GM04504 (cell line): Measurements from ENCODE around the gene TP53RK.
"Not testable (repeated sequence)": the region's sequence is repeated elsewhere in the genome, so short reads cannot be mapped to it uniquely, and the experiment has no call there.

ENCODE experiments used
- DNase-seq: peaks from one replicate; pipeline ENCODE4 v3.0.0-alpha.2; 2012; ENCODE audit warnings: low read depth

TP53RK gene

DNA sequence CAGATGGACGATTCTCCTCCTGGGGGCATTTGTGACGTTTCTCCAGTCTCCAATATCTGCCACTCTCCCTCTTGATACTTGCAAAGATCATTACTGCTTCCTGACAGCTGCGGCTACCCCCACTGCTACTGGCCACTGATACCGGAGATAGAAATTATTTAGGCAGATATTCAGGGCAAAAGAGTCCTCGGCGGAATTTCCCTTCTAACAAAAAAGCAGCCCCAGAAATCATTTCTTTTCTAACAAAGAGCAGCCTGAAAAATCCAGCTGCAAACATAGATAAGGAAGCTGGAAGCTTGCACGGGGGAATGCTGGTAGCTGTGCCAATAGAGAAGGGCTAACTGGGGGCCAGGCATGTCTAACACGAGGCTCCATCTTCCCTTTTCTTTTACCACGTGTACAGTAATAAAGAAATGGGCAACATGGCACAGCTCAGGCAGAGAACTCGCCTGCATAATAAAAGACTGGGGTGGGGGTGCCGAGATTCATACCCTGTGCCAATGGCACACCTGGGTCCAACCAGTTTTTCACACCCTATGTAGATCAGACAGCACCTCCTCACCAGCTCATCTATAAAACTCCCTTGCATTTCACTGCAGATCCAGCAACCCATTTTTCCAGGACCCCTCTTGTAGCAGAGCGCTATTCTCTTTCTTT is 6.1 kb downstream of the TP53RK start:
- no peak for DNase-seq

DNA sequence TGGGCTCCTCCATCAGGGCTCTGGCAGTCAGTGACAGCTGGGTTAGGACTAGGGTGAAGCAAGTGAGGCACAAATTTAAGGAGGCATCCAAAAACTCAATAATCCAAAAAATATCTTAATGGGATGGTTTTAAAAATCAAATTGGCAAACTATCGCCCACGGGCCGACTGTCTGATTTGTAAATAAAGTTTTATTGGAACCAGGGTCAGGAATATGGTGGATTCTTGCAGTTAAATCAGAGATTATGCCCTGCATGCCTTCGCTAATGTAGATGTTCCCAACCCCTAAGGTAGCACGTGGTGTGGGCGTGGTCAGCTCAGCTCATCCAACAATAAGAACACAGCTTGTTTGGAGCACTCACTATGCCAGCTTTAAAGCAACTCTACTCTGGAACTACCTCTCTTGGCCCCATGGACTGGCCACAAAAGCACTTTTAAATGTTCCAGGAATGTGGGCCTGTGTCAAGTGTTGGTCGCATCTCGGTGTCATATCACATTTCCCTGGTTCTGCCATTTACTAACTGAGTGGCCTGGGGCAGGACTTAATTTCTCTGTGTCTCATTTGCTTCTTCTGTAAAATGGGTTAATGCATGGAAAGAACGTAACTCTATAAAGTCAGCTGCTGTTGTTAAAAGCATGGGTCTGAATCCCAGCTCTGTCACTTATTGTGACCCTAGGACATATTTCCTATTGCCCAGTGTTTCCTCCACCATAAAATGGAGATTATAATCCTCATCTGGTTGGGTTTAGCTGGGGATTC is 7.0 kb downstream of the TP53RK start:
- DNase-seq = no peak

DNA sequence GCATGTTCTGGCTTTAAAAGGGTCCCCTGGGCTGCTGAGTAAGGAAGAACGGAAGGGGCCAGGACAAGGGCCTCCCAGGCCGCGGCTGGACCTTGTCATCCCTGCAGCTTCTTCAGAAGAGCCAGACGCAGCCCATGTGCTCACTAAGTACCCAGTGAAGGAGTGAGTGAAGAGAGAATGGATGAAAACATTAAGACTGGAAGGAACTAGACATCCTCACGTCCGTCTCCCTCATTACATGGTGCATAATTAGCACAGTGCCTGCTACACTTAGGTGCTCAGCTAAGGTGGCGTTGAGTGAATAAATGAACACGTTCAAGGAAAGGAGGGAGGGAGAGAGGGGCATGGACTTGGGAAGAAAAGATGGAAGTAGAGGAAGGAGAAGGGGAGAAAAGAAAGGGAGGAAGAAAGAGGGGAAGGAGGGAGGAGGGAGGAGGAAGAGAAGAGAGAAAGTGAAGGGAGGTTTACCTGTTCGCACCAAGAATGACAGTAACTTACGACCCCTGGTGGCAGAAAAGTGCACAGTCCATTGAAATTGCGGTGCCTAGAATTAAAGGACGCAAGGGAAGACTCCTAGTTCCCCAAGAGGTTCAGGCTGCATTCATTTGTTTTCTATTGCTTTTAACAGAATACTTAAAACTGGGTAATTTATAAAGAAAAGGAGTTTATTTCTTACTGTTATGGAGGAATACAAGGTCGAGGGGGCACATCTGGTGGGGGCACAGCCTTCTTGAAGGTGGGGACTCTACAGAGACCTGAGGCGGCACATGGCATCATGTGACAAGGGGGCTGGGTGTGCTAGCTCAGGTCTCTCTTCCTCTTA is 8.0 kb downstream of the TP53RK start:
- DNase-seq = no peak

DNA sequence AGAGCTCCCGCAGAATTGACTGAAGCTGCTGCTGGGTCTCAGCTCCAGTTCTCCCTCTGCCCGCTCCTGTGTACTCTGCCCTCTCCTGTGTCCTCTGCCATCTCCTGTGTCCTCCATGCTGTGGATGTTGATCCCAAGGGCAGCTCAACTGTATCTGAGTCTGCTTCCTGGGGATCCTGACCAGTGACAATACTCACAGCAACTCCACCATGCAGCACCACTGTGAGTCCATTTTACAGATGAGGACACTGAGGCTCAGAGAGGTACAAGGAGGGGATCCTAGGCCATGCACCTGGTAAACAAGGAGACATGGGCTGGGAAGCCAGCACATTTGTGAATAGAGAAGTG is 8.6 kb downstream of the TP53RK start:
- no peak for DNase-seq

DNA sequence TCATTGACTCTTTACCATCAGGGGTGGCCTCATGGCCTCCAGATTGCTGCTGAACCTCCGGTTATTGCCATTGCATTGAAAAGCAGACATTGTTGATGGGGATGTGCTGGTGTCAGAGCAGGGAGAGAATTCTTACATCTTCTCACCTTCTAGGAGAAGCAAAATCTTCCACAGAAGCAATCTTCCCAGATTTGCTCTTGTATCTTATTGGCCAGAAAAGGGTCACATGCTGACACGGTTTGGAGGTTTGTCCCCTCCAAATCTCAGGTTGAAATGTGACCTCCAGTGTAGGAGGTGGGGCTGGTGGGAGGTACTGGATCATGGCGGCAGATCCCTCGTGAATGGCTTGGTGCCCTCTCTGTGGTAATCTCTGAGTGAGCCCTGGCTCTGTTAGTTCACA is 10.7 kb downstream of the TP53RK start:
- no peak for DNase-seq

DNA sequence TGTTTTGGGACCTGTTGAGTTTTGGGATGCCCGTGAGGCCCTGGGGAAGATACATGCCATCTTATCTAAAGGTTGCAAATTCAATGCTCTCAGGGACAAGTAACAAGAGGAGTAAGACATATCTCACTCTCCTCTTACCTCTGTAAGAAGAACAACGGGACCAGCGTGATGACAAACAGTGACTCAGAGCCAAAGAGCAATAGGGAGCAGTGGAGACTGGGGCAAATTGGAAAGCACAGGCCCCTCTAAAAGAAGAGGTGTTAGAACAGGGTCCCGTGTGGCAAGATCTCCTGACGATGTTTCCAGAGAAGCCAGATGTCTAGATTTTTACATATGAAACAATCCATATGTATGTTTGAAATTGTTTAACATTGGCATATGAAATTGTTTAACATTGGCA is 11.6 kb downstream of the TP53RK start:
- DNase-seq = no peak

DNA sequence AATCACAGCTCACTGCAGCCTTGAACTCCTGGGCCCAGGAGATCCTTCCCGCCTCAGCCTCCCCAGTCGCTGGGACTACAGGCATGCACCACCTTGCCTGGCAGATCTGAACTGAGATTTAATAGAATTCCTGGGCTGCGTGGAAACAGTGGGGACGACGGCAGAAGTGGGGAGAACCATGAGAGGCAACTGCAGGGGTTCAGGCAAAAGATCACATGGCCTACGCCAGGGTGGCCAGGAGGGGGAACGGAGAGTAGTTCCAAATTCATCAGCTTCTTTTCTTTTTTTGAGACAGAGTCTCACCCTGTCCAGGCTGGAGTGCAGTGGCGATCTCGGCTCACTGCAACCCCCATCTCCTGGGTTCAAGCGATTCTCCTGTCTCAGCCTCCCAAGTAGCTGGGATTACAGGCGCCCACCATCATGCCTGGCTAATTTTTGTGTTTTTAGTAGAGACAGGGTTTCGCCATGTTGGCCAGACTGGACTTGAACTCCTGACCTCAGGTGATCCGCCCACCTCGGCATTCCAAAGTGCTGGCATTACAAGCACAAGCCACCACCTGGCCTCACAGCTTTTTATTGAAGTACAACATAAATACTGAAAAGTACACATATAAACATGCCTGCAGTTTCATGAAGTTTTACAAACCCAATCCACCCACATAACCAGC is 12.5 kb downstream of the TP53RK start:
- not testable (repeated sequence) for DNase-seq

DNA sequence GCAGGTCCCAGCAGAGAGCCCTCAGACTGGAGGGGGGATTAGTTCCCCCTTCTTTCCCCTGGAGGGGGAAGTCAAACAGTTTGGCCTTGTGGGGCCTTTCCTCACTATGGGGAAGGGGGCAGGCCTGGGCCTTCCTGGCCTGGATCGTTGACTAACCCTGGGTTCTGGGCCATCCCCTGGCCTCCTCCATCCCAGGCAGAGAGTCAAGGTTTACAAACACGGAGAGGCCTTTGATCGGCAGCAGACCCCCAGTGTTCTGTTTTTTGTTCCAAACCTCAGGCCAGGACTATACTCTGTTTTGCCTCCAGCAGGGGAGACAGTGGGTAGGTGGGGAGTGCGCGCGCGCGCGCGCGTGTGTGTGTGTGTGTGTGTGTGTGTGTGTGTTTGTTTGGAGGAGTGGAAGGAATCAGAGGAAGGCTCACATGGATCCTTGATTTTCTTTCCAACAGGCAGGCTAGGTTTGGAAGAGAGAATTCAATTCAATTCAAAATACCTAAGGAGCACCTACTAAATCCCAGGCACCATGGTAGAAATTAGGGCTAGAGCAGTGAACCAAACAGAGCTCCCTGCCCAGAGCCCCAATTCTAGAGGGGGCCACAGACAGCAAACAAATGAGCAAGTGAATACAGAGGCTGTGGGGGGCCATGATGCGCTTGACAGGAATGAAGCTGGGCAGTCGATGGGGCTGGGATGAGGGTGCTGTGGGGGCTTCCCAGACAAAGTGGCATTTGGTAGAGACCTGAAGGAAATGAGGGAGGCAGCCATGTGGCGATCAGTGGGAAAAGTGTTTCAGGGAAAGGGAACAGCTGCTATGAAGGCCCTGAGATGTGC is 14.8 kb downstream of the TP53RK start:
- DNase-seq = no peak

DNA sequence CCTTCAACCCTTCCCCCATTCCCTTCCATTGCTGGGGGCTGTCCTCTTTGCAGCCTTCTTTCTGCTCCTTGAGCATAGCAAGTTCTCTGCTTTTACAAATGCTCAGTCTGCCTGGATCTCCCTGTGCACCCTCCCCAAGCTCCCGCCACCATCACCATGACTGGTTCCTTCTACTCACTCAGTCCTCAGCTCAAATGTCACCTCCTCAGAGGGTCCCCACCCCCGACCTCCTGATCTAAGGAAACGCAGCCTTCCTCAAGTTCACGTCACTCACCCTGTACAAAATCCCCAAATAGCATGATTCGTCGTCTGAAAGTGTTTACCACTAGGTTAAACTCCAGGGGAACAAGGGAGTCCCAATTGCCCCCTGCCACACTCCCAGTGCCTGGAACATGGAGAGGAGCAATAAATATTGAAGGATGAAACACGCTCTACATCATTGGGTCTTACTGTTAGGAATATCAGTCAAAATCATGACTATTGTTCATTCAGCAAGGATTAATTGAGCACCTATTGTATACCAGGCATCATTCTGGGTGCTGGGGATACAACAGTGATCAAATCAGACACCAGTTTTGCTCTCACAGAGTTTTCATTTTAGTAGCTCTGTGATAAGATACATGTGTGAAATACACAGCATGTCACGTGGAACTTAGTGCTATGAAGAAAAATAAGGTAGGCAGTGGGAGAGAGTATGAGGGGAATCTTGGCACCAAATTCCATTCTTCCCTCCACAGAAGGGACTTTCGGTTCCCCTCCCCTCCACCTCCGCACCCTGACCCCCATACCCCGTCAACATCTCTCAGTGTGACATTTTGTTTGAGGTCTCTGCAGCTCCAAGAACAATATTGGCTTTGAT is 15.6 kb downstream of the TP53RK start:
- no peak for DNase-seq

DNA sequence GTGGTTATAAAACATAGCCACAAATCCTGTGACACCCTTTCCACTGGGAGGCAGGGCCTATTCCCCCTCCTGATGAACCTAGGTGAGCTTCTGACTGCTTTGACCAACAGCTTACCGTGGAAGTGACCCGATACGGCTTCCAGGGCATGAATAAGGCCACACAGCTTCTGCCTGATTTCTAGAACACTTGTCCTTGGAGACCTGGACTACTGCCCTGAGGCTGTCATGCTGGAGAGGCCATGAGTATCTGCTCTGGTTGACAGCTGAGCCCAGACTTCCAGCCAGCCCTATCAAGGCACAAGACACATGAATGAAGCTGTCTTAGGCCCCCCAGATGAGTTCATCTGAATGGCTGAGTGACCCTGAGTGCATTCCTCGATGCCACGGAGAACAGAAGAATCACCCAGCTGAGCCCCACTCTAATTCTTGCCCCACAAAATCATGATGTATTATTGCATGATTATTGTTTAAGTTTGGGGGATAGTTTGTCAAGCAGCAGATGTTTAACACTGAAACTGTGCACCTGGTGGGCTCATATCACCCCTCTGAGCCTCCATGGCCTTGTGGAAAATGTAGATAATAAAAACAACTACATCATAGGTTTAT is 16.6 kb downstream of the TP53RK start:
- no peak for DNase-seq

DNA sequence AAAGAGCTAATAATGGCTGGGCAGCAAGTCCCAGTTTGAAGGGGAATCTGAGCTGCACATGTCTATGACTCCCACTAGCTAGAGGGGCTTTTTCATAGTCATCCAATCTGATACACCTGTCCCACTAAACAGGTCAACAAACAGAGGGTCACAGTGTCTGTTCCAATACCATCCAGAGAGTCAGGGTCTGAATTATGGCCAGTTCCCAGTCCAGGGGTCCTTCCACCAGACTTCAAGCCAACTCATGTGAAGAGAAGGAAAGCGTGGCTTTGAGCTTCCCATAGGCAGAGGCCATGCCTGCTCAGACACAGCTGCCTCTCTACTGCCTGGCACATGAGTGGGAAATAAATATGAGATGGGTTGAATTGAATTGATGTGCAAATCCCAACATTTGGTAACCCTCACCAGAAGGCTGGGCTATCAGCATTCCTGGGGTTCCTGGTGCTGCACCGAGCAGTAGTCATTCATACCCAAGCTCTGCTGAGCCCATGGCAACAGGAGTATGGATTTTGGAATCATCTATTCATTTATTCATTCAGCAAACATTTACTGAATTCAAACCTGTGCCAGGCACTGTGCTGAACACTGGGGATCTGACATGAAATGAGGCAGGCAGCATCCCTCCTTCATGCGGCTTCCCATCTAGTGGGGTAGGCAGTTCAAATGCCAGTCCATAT is 17.2 kb downstream of the TP53RK start:
- DNase-seq = no peak

DNA sequence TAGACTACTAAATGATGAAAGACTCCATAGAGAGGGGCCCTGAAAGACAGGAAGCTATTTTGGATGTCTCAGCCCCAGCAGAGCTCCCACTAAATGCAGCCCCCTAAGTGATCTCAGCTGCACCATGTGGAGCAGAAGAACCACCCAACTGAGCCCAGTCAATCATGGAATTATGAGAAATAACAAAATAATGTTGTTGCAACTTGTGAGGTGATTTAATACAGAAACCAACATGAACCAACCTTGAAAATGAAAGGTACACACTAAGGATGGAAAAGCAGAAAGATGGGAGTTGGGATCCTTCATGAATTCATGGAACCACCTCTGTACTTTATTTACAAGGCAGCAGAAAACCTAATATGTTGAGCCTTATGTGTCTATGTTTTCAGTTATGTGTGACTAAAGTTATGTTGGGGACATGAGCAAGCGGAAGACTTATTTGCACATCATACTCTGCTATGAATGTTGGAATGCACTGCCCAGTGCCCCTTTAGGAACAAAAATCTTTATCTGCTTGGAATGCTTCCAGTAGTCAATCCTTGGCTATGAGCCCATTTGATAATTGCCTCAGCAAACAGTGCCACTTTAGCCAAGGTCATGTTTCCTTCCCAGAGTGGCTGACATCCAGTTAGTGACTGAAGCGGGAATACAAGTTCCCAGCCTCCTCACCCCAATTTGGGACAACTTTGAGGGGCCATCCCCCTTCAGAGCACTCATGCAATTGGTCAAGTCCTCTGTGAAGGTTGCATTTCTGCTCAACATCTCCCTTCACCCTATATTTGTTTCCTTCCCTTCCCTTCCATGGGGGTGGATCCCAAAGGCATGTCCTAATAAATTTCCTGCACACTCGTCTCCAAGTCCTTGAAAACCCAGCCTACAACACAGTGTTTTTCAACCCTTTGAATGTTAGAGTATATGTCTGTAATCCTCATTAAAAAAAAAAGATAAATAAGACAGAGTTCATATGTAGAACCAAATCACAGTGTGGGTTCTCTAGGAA is 18.4 kb downstream of the TP53RK start:
- no peak for DNase-seq

DNA sequence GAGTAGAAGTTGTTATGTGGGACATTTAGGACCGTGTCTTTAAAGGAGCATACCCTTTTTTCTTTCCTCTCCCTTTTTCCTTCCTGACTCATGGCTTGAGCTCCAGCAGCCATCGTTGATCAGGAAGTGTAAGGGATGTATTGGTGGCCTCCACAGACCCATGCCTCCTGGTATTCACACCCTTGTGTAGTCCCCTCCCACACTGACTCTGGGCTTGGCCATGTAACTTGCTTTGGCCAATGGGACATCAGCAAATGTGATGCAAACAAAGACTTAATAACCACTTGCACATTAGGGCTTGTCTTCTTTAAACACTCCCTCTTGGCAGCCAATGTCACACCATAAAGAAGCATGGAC is 19.0 kb downstream of the TP53RK start:
- no peak for DNase-seq

DNA sequence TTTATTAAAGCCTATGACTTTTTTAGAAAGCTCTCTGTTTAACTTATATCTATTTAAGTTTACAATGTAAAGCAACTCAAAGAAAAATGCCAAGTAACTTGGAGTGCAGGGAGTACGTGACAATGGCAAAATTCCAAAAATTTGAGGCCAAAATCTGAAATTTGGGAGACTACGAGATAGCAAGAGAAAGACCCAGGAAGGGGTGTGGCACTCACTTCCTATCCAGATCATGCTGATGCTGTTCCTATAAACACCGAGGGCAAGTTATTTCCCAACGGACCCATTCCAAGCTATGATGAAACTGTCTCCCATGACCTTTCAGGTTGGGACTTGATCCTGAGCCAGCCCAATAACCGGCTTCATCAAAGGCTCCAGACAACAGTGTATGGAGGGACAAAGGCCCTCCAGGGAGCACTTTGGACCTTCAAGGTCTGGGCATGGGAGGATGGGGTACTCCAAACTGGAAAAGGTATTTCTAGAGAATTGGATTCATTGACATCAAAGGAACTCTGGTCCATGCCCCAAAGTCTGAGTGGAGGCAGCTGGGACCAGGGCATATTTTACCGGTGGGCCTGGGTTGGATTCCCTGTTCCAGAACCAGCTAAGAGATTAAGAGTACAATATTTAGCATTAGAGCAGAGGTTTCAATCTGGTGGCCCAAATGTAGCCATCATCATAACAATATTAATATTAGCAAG is 22.3 kb downstream of the TP53RK start:
- DNase-seq = no peak

DNA sequence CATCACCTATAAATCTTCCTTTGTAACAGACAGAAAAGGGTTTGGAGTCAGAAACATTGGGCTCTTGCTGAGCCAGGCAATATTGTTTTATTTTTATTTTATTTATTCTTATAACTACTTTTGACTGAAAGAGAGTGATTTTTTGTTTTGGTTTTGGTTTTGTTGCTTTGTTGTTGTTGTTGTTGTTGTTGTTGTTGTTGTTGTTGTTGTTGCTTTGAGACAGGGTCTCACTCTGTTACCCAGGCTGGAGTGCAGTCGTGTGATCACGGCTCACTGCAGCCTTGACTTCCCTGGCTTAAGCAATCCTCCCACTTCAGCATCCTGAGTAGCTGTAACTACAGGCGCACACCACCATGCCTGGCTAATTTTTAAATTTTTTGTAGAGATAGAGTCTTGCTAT is 22.9 kb downstream of the TP53RK start:
- no peak for DNase-seq

DNA sequence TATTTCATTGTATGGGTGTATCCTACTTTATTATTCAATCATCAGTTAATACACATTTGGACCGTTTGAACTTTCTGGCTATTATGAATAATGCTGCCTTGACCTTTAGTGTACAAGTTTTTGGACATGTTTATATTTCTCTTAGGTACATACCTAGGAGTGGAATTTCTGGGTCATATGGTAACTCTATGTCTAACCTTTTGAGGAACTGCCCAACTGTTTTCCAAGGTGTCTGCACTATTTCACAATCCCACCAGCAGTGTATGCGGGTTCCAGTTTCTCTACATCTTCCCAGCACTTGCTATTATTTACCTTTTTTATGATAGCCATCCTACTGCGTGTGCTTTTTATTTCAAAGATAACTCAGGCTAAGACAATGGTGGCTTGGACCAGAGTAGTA is 23.6 kb downstream of the TP53RK start:
- DNase-seq = no peak

DNA sequence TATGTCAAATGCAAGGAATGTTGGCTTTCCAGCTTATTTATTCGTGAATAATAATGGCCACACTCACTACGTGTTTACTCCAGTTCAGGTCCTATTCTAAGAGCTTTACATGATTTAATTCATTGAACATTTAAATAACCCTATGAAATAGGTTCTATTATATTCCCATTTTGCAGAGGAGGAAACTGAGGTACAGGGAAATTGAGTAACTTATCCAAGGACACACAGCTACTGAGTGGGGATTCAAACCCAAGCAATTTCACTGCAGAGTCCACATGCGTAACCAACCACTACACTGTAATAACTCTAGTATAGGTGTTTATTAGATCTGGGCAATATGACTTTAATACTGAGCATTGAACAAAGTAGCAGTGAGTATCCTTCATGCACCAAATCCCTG is 25.7 kb downstream of the TP53RK start:
- no peak for DNase-seq

DNA sequence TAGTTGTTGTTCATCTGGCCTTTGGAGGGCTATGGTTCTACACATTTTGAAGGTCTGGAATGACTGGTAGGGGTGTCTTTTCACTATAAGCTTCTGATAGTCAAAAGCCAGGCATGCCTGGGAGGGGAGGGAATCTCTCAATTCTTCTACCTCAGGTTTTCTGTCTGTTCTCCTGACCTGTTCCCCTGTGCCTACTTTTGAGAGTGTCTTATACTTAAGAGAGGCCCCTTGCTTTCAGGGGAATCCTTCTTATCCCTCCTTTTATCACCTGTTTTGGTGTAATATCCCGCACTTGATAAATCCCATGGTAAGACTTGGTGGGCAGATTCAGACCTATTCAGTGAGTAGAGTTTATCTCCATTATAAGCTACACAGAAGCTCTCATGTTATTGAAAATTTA is 27.6 kb downstream of the TP53RK start:
- no peak for DNase-seq
